HG03095 (cell line): Measurements from ENCODE around the gene FLT1.

Experiments
- ATAC-seq: cut with Tn5 transposase; IDR thresholded peaks from one replicate; pipeline ENCODE4 v1.9.1; 2021; ENCODE audit warnings: moderate library complexity; ENCODE audit not compliant: unreplicated experiment

Gene FLT1

GRCh38 chr13:28349907-28350654, 144.8 kb downstream of the FLT1 start:
- no peak for ATAC-seq

- ATAC-seq: no peak
Measured at GRCh38 chr13:28349371-28349770, 145.6 kb downstream of the FLT1 start.

GRCh38 chr13:28347456-28348371, 147.2 kb downstream of the FLT1 start:
- no peak for ATAC-seq

- ATAC-seq: no peak
Measured at GRCh38 chr13:28346154-28346553, 148.8 kb downstream of the FLT1 start.

GRCh38 chr13:28344163-28344562, 150.8 kb downstream of the FLT1 start:
- no peak for ATAC-seq

GRCh38 chr13:28342251-28342650, 152.7 kb downstream of the FLT1 start:
- ATAC-seq: no peak

GRCh38 chr13:28340272-28340793, 154.6 kb downstream of the FLT1 start:
- ATAC-seq: no peak

GRCh38 chr13:28339419-28339818, 155.5 kb downstream of the FLT1 start:
- ATAC-seq: no peak

GRCh38 chr13:28338742-28339141, 156.2 kb downstream of the FLT1 start:
- no peak for ATAC-seq

DNA sequence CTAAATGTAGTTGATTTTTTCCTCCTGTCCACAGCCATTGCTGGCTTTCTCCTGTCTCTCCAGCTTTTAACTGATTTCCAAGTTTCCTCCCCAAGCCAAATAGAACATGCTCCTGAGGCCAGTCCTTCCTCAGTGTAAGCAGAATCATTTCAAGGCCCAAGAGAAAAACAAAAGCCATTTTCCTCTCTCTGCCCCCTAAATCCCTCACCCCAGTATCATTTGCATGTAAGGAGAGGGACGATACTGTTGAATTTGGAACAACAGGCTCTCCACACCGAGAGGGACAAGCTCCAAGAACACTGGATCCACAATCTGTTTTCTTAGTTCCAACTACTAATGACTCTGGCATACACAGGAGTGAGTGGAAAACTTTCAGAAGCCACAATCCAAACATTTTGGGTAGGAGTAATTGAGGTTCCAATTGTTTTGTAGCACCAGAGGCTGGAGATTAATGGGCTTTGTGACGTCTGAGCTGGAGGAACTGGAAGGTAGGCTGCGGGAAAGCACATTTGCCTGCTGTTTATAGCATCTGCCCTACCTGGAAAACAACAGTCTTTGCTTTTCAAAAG, 156.8 kb downstream of the FLT1 start:
- ATAC-seq: no peak

DNA sequence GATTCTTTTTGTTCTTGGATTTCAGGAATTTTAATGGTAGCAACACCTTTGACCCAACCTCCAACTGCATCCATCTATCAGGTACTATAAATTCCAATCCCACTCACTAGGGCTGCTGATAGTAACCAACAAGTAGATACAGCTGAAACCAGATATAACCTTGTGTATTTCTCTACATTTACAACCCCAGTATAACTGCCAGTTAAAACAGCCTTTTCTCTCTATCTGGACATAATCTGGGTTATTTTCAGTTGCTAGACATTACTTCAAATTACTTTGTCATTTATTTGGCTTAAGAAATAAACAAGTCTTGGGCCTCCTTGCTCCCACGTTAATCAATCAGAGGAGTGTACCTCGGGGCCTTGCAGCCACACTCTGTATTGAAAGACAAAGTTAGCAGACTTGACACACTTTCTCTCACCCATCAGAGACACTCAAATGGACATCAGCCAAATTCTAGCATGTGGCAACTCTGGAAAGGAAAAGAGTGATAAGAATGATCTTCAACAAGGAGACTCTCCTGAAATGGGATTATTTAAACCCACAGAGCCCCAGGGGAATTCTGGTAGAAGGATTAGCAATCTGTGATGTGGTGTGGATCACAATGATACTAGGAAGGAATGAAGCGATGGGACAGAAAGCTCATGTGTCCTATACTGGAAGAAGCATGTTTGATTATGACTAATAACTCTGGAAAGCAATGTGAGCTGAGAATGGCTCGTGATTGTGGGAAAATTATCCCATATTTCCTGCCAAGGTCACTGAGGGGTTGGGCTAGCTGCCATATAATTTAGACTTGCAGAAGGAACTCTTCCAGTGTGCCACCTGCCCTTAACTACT, 157.5 kb downstream of the FLT1 start:
- ATAC-seq: no peak

- no peak for ATAC-seq
Measured at GRCh38 chr13:28336193-28336657, 158.7 kb downstream of the FLT1 start.

DNA sequence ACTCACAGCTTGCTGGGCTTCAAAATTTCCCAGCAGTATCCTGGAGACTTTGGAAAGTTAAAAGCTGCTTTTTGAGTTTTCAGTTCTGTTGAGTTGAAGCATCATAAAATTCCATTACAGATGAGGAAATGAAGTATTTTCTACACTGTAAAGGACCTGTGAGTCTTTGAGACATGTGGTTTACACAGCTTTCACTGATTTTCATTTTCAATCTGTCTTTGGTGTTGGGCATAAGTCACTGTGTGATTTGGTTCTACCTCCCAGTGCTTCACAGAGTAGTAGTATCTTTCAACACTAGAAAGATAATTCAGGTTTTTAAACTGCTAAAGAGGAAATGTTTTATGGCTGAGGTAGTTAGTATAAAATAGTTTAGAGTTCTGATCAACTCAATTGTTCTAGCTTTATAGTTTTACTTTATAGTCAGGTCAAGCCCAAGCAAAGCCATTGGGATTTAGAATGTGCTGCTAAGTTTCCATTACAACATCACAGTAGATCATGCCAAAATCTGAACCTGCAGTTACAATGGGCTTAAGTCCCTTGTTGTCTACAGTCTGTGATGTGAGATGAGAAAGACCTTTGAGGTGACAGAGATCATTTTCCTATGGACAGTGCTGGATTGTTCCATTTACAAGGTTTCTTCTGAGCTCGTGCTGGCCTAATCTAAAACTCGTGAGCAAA, 161.6 kb downstream of the FLT1 start:
- no peak for ATAC-seq

DNA sequence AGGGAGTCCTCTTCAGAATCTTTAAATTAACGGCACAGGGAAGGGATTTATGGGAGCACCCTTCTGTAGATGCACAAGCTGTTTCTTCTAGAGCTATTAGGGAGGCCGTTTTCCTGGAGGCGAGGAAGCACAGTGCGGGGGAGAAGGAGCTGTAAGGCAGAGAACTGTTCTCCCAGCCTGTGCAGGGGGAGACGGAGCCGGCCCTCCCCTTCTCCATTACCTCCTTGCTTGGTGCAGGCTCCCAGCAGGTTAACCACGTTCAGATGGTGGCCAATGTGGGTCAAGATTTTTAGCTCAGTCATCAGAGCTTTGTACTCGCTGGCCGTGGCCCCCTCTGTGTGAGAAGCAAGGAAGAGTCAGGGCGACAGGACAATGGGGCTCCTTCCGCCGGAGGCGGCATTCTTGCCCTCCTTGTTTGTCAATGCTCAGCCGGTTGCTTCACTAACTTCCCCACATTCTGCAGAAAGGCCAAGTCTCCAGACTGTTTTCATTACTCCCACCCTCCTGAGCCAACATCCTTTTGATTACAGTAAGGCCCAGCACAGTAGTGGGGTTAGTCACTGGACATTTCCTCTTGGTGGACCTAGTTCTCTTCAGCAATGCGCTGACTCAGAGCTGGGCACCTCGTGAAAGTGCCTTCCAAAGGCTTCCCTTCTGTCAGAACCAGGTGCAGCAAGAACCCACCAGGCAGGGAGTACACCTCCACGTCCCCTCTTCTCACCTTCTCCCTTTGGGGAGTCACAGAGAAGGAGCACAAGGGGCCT, 165.4 kb downstream of the FLT1 start:
- ATAC-seq: no peak

DNA sequence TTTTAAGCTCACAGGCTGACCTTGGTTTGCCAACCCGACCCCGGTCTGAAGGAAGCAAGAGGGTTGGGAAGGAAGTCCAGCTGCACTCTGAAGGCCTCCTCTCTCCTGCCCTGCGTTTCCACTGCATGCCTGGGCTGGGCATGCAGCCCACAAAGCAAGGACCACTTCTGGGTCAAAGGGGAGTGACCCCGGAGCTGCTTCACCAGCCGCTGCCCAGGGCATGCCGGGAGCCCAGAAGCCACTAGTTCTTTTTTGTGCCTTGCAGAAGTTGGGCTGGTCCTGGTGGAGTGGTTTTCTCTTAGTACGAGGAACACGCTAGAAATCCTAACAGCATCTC, 166.7 kb downstream of the FLT1 start:
- ATAC-seq: no peak

GRCh38 chr13:28327373-28328270, 167.3 kb downstream of the FLT1 start:
- no peak for ATAC-seq

- no peak for ATAC-seq
Measured at GRCh38 chr13:28326056-28326455, 168.9 kb downstream of the FLT1 start.

- no peak for ATAC-seq
Measured at GRCh38 chr13:28325022-28325421, 169.9 kb downstream of the FLT1 start.
